Ascending aorta (tissue), 2 donors: ENCODE measurements around the gene CEP97. TPM values are rescaled to one million over a fixed set of nuclear protein-coding genes. Genes with fewer than 3 reads are reported as not detected.
"Not testable (repeated sequence)": the region's sequence is repeated elsewhere in the genome, so short reads cannot be mapped to it uniquely, and the experiment has no call there.

Source experiments
- DNase-seq, 2 donors: peaks; one replicate each; pipeline ENCODE4 v3.0.0-alpha.2; 2019; ENCODE audit warnings: low spot score in 2 of 2
- H3K27ac ChIP-seq, 2 donors: fragments of 200-600 bp; sonication (generic); one replicate each; pipeline ENCODE4 v1.5.1; 2016 to 2017; ENCODE audit warnings: mild to moderate bottlenecking in 1 of 2
- H3K27me3 ChIP-seq: fragments of 200-600 bp; sonication (generic); one replicate; pipeline ENCODE4 v1.5.1; 2017
- H3K36me3 ChIP-seq, 2 donors: fragments of 200-600 bp; sonication (generic); one replicate each; pipeline ENCODE4 v1.5.1; 2016
- H3K4me1 ChIP-seq, 2 donors: fragments of 200-600 bp; sonication (generic); one replicate each; pipeline ENCODE4 v1.5.1; 2016 to 2017; ENCODE audit warnings: mild to moderate bottlenecking in 1 of 2
- H3K4me3 ChIP-seq, 2 donors: fragments of 200-600 bp; sonication (generic); one replicate each; pipeline ENCODE4 v1.5.1; 2016 to 2017; ENCODE audit warnings: mild to moderate bottlenecking in 1 of 2
- H3K9me3 ChIP-seq, 2 donors: fragments of 200-600 bp; sonication (generic); one replicate each; pipeline ENCODE4 v1.5.1; 2016
- CTCF ChIP-seq, 3 experiments: fragments of 200-600 bp in 2 of 3; fragments of 450-650 bp in 1 of 3; sonication (generic) in 2 of 3; IDR thresholded peaks; one replicate each; pipeline ENCODE4 v1.5.1; 2016 to 2019; ENCODE audit warnings: antibody characterized with exemption in 3 of 3, mild to moderate bottlenecking in 1 of 3, moderate library complexity in 1 of 3
- intact Hi-C: fragments of 100-400 bp; cut with DNase I; formaldehyde crosslinking; loops from one replicate; pipeline ENCODE4 v1.15.1; 2023
- total RNA-seq: library from RNA; depleted of rRNA; stranded (reverse); fragments of >200 nt; gene quantifications from one replicate; pipeline ENCODE4 v1.1.0, GENCODE V29; 2016

CEP97 gene
- total RNA-seq, 1 donor from 2014 or later: 1.3 TPM

DNA sequence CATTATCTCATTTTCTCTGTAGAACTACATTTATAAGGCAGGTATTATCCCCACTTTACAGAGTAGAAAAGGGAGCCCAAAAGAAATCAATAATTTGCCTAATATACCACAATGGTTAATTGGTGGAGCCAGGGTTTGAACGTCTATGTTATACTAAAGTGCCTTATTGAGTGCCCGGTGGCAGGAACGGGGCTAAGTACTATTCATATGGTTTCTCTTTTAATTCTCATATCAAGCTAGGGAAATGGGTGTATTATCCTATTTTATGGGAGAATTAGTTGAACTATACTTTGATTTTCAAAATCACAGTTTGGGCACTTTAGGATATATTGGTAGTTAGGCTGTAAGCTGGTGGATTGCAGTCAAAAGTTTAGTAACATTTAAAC, 1.5 kb downstream of the CEP97 start:
- H3K27me3 ChIP-seq: no peaks in the 10 kb centered on the region
- peaks cover 0 to 4% of the 10 kb centered on the region in 2 donors for H3K4me1 ChIP-seq
- H3K36me3 ChIP-seq: no peaks in the 10 kb centered on the region
- no peak for TF ChIP-seq CTCF (IDR thresholded peaks at IDR 0.05)
- H3K27ac ChIP-seq: no peak overlapping the region
- intact Hi-C loops: loop anchor here (2.0 kb wide), 1 partner anchor 39 kb away; the partner anchor contains the start of gene RPL24
- no peak for DNase-seq
- peak overlapping the region; percentile 70 to 75 for H3K4me3 ChIP-seq
- H3K9me3 ChIP-seq: no peaks in the 10 kb centered on the region

DNA sequence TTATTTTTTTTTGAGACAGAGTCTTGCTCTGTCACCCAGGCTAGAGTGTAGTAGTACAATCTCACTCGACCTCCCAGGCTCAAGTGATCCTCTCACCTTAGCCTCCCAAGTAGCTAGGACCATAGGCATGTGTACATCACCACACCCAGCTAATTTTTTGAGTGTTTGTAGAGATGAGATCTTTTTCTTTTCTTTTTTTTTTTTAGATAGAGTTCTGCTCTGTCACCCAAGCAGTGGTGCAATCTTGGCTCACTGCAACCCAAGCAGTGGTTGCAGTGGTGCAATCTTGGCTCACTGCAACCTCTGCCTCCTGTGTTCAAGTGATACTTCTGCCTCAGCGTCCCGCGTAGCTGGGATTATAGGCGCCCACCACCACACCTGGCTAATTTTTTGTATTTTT, 5.2 kb downstream of the CEP97 start:
- DNase-seq: no peak
- Histone ChIP-seq H3K36me3 (peaks cover 24 to 28% of the 10 kb centered on the region in 2 donors), H3K4me1 (no peaks in the 10 kb centered on the region), H3K4me3 (no peak overlapping the region), H3K27ac (no peak overlapping the region), H3K27me3 (no peaks in the 10 kb centered on the region), H3K9me3 (no peaks in the 10 kb centered on the region)
- no peak for TF ChIP-seq CTCF (IDR thresholded peaks at IDR 0.05)
- intact Hi-C loops: no loop called here

- no peak overlapping the region for H3K4me3 ChIP-seq
- no peaks in the 10 kb centered on the region for H3K27me3 ChIP-seq
- TF ChIP-seq CTCF (IDR thresholded peaks at IDR 0.05): no peak
- intact Hi-C loops: no loop called here
- no peak for DNase-seq
- peaks cover 31 to 40% of the 10 kb centered on the region in 2 donors for H3K36me3 ChIP-seq
- H3K4me1 ChIP-seq: no peaks in the 10 kb centered on the region
- H3K9me3 ChIP-seq: no peaks in the 10 kb centered on the region
- no peak overlapping the region for H3K27ac ChIP-seq
Measured at GRCh38 chr3:101730839-101731238, 6.4 kb downstream of the CEP97 start.

DNA sequence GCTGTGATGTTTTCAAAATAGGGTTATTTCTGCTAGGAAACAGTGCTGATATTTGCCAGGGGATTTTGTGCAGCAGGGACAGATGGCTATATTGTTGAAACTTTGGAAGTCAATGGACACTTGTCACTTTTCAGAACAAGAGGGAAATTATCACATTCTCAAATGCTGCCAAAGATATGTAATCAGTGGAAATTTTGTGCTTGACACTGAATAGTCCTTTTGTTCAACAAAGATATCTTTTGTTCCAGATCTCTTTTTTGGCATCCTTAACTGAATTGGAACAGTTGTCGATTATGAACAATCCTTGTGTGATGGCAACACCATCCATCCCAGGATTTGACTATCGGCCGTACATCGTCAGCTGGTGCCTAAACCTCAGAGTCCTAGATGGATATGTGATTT, 7.8 kb downstream of the CEP97 start:
- Histone ChIP-seq H3K27me3 (no peaks in the 10 kb centered on the region), H3K36me3 (peaks cover 37 to 51% of the 10 kb centered on the region in 2 donors), H3K4me1 (no peaks in the 10 kb centered on the region), H3K4me3 (no peak overlapping the region), H3K27ac (no peak overlapping the region), H3K9me3 (no peaks in the 10 kb centered on the region)
- intact Hi-C loops: no loop called here
- TF ChIP-seq CTCF (IDR thresholded peaks at IDR 0.05): no peak
- DNase-seq: no peak

DNA sequence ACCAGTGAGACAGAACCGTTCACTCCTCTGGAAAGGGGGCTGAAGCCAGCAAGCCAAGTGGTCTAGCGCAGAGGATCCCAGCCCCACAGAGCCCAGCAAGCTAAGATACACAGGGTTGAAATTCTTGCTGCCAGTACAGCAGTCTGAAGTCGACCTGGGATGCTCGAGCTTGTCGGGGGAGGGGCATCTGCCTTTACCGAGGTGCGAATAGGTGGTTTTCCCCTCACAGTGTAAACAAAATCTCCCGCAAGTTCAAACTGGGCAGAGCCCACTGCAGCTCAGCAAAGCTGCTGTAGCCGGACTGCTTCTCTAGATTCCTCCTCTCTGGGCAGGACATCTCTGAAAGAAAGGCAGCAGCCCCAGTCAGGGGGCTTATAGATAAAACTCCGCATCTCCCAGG, 11.4 kb downstream of the CEP97 start:
- H3K27me3 ChIP-seq: no peaks in the 10 kb centered on the region
- DNase-seq: no peak
- no peaks in the 10 kb centered on the region for H3K4me1 ChIP-seq
- H3K27ac ChIP-seq: no peak overlapping the region
- no peaks in the 10 kb centered on the region for H3K9me3 ChIP-seq
- no peak overlapping the region for H3K4me3 ChIP-seq
- intact Hi-C loops: no loop called here
- TF ChIP-seq CTCF (IDR thresholded peaks at IDR 0.05): no peak
- H3K36me3 ChIP-seq: peaks cover 37 to 51% of the 10 kb centered on the region in 2 donors

DNA sequence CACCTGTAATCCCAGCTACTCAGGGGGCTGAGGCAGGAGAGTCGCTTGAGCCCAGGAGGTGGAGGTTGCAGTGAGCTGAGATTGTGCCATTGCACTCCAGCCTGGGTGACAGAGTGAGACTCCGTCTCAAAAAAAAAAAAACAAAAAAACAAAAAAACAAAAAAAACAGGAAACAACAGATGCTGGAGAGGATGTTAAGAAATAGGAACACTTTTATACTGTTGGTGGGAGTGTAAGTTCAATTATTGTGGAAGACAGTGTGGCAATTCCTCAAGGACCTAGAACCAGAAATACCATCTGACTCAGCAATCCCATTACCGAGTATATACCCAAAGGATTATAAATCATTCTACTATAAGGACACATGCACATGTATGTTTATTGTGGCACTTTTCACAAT, 17.5 kb downstream of the CEP97 start:
- H3K27me3 ChIP-seq, H3K9me3 ChIP-seq, H3K27ac ChIP-seq, H3K4me1 ChIP-seq, H3K4me3 ChIP-seq, H3K36me3 ChIP-seq, DNase-seq, intact Hi-C loops: not testable (repeated sequence)
